OCI-LY1 (cell line): Measurements from ENCODE around the gene OR6Q1.

ENCODE experiments used
- H2AFZ ChIP-seq: fragments of 200-600 bp; sonication (generic), shearing (Covaris generic); 2 replicates; pipeline ENCODE4 v1.6.0; 2014; ENCODE audit warnings: antibody characterized with exemption, mild to moderate bottlenecking, low read length
- H3F3A ChIP-seq: fragments of 200-600 bp; sonication (generic), shearing (Covaris generic); 2 replicates; pipeline ENCODE4 v1.6.0; 2014; ENCODE audit warnings: mild to moderate bottlenecking, antibody characterized with exemption, low read length, moderate library complexity; ENCODE audit not compliant: insufficient read depth
- H3K27ac ChIP-seq: fragments of 200-600 bp; sonication (generic); 2 replicates; pipeline ENCODE4 v1.5.1; 2014; ENCODE audit warnings: low read length, mixed run types, mild to moderate bottlenecking, low read depth; ENCODE audit not compliant: poor library complexity, severe bottlenecking
- H3K27me3 ChIP-seq: fragments of 200-600 bp; sonication (generic); 2 replicates; pipeline ENCODE4 v1.6.0; 2014; ENCODE audit warnings: antibody characterized with exemption, mild to moderate bottlenecking, low read length, moderate library complexity; ENCODE audit not compliant: insufficient read depth
- H3K36me3 ChIP-seq: fragments of 200-600 bp; sonication (generic); 2 replicates; pipeline ENCODE4 v1.6.1; 2014; ENCODE audit warnings: mild to moderate bottlenecking, antibody characterized with exemption, low read length, moderate library complexity, mixed read lengths; ENCODE audit not compliant: insufficient read depth
- H3K4me1 ChIP-seq: fragments of 200-600 bp; sonication (generic); 2 replicates; pipeline ENCODE4 v1.5.1; 2014; ENCODE audit warnings: mild to moderate bottlenecking, low read length, moderate library complexity; ENCODE audit not compliant: insufficient read depth, severe bottlenecking
- H3K4me2 ChIP-seq: fragments of 200-600 bp; sonication (generic), shearing (Covaris generic); 2 replicates; pipeline ENCODE4 v1.6.1; 2014; ENCODE audit warnings: low read length
- H3K4me3 ChIP-seq: fragments of 200-600 bp; sonication (generic); 2 replicates; pipeline ENCODE4 v1.5.1; 2014; ENCODE audit warnings: low read length, low read depth, mild to moderate bottlenecking, mixed read lengths; ENCODE audit not compliant: poor library complexity, severe bottlenecking
- H3K79me2 ChIP-seq: fragments of 200-600 bp; shearing (Covaris generic); 2 replicates; pipeline ENCODE4 v1.6.1; 2016; ENCODE audit warnings: mixed run types, low read length, mixed read lengths; ENCODE audit not compliant: insufficient read depth
- H3K9ac ChIP-seq: fragments of 200-600 bp; sonication (generic), shearing (Covaris generic); 2 replicates; pipeline ENCODE4 v1.6.1; 2014; ENCODE audit warnings: mild to moderate bottlenecking, low read length, mixed read lengths
- H3K9me2 ChIP-seq: fragments of 200-600 bp; sonication (generic), shearing (Covaris generic); 2 replicates; pipeline ENCODE4 v1.6.1; 2014; ENCODE audit warnings: low read depth, mild to moderate bottlenecking, low read length, mixed read lengths
- H3K9me3 ChIP-seq: fragments of 200-600 bp; shearing (Covaris generic); 2 replicates; pipeline ENCODE4 v1.6.1; 2014; ENCODE audit warnings: low read length, mixed read lengths
- H4K20me1 ChIP-seq: fragments of 200-600 bp; sonication (generic), shearing (Covaris generic); 2 replicates; pipeline ENCODE4 v1.6.0; 2016; ENCODE audit warnings: mild to moderate bottlenecking, low read length; ENCODE audit not compliant: insufficient read depth
- EZH2 ChIP-seq: fragments of 200-600 bp; sonication (generic), shearing (Covaris generic); IDR thresholded peaks from 2 replicates; pipeline ENCODE4 v1.8.0; 2017; ENCODE audit warnings: borderline replicate concordance, mixed run types, mild to moderate bottlenecking, antibody characterized with exemption, low read length, moderate library complexity, mixed read lengths
- TF ChIP-seq, protein P1 (sequence below): fragments of 200-600 bp; sonication (generic), shearing (Covaris generic); IDR thresholded peaks from 2 replicates; pipeline ENCODE4 v1.5.1; 2017; ENCODE audit warnings: mild to moderate bottlenecking, antibody characterized with exemption, low read length, moderate library complexity, mixed read lengths

The OR6Q1 gene, protein sequence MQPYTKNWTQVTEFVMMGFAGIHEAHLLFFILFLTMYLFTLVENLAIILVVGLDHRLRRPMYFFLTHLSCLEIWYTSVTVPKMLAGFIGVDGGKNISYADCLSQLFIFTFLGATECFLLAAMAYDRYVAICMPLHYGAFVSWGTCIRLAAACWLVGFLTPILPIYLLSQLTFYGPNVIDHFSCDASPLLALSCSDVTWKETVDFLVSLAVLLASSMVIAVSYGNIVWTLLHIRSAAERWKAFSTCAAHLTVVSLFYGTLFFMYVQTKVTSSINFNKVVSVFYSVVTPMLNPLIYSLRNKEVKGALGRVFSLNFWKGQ

DNA sequence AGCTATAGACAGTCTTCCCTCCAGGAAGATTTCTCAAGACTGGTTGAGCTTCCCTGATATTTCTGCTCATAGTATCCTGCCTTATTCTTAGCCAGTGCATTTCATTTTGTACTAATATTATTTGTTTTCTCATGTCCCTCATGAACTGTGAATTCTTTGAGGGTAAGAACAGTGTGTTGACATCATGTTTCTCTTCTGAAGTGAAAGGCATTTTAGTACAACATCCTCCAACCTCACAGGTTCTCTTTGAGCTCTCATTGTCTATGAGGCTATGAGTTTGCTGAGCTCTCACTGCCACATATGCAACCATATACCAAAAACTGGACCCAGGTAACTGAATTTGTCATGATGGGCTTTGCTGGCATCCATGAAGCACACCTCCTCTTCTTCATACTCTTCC, at the start of gene OR6Q1:
Gene OR6Q1, plus strand, starts transcription at position 301 of the 400 bp plus-strand sequence. Its CDS starts 0 bp downstream, at position 301.
- no peak within 1 kb of the TSS for H3K27ac ChIP-seq
- H3K36me3 ChIP-seq = no peaks in the 10 kb centered on the region
- H3K4me3 ChIP-seq = no peak within 1 kb of the TSS
- no peaks in the 10 kb centered on the region for H3K79me2 ChIP-seq
- H3F3A ChIP-seq = no peaks in the 10 kb centered on the region
- no peak within 1 kb of the TSS for H3K4me2 ChIP-seq
- H3K9ac ChIP-seq = no peak within 1 kb of the TSS
- no peaks in the 10 kb centered on the region for H3K27me3 ChIP-seq
- no peaks in the 10 kb centered on the region for H3K4me1 ChIP-seq
- H2AFZ ChIP-seq = no peak within 1 kb of the TSS
- no peaks in the 10 kb centered on the region for H3K9me2 ChIP-seq
- H4K20me1 ChIP-seq = no peaks in the 10 kb centered on the region
- no peaks in the 10 kb centered on the region for H3K9me3 ChIP-seq
- TF ChIP-seq EZH2 = no peak
- TF ChIP-seq, protein P1, sequence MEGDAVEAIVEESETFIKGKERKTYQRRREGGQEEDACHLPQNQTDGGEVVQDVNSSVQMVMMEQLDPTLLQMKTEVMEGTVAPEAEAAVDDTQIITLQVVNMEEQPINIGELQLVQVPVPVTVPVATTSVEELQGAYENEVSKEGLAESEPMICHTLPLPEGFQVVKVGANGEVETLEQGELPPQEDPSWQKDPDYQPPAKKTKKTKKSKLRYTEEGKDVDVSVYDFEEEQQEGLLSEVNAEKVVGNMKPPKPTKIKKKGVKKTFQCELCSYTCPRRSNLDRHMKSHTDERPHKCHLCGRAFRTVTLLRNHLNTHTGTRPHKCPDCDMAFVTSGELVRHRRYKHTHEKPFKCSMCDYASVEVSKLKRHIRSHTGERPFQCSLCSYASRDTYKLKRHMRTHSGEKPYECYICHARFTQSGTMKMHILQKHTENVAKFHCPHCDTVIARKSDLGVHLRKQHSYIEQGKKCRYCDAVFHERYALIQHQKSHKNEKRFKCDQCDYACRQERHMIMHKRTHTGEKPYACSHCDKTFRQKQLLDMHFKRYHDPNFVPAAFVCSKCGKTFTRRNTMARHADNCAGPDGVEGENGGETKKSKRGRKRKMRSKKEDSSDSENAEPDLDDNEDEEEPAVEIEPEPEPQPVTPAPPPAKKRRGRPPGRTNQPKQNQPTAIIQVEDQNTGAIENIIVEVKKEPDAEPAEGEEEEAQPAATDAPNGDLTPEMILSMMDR = no peak

- no peak for TF ChIP-seq EZH2
- TF ChIP-seq, protein P1 = no peak
- no peak overlapping the region for H3K9ac ChIP-seq
- H3K4me3 ChIP-seq = no peak overlapping the region
- no peak overlapping the region for H2AFZ ChIP-seq
- H3K27ac ChIP-seq = no peak overlapping the region
- H3K27me3 ChIP-seq = no peaks in the 10 kb centered on the region
- no peaks in the 10 kb centered on the region for H3K79me2 ChIP-seq
- no peaks in the 10 kb centered on the region for H4K20me1 ChIP-seq
- no peaks in the 10 kb centered on the region for H3K36me3 ChIP-seq
- H3K9me3 ChIP-seq = no peaks in the 10 kb centered on the region
- H3F3A ChIP-seq = no peaks in the 10 kb centered on the region
- H3K4me1 ChIP-seq = no peaks in the 10 kb centered on the region
- H3K9me2 ChIP-seq = no peaks in the 10 kb centered on the region
- H3K4me2 ChIP-seq = no peak overlapping the region
Observed at GRCh38 chr11:57981536-57981935, 49.2 kb upstream of the OR6Q1 start.

DNA sequence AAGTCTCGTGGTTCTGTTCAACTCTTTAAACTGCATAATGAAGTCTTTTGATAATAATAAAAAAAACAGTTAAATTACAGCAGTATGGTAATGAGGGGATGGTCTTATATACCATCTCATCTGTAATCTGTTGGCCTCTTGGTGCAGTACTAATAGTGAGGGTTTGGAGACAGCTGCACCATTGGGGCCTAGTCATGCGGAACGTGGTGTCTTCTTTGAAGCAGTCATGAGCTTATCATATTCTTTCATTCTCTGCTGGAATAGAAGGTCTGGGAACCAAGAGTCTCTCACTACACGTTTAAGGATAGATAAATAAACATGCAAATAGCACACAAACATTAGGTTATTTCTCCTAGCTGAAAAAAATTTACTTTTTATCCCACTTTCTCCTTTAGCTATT, 48.0 kb upstream of the OR6Q1 start:
- Histone ChIP-seq H3K27ac (no peak overlapping the region), H4K20me1 (no peaks in the 10 kb centered on the region), H2AFZ (no peak overlapping the region), H3K4me3 (no peak overlapping the region), H3K79me2 (no peaks in the 10 kb centered on the region), H3K9ac (no peak overlapping the region), H3K9me2 (no peaks in the 10 kb centered on the region), H3F3A (no peaks in the 10 kb centered on the region), H3K9me3 (no peaks in the 10 kb centered on the region), H3K4me1 (no peaks in the 10 kb centered on the region), H3K27me3 (no peaks in the 10 kb centered on the region), H3K4me2 (no peak overlapping the region), H3K36me3 (no peaks in the 10 kb centered on the region)
- TF ChIP-seq, protein P1 = no peak
- TF ChIP-seq EZH2 = no peak
